Neuronal stem cell (in vitro differentiated cells): Measurements from ENCODE around the gene KRTAP6-2.

Experiments
- DNase-seq: peaks from one replicate; pipeline ENCODE4 v3.0.0-alpha.2; 2013; ENCODE audit warnings: low spot score
- H2AFZ ChIP-seq: one replicate; pipeline ENCODE4 v1.6.1; 2013; ENCODE audit warnings: mild to moderate bottlenecking, low read length, inconsistent platforms
- H2AK5ac ChIP-seq: 2 replicates; pipeline ENCODE4 v1.6.1; 2013; ENCODE audit warnings: low read depth, mild to moderate bottlenecking, inconsistent platforms, low read length, moderate library complexity, mixed read lengths
- H2BK120ac ChIP-seq: 2 replicates; pipeline ENCODE4 v1.6.1; 2013; ENCODE audit warnings: low read depth, mild to moderate bottlenecking, inconsistent platforms, low read length, moderate library complexity, mixed read lengths
- H2BK12ac ChIP-seq: one replicate; pipeline ENCODE4 v1.6.1; 2013; ENCODE audit warnings: low read length, inconsistent platforms
- H2BK15ac ChIP-seq: 2 replicates; pipeline ENCODE4 v1.6.1; 2013; ENCODE audit warnings: mild to moderate bottlenecking, low read length, inconsistent platforms, mixed read lengths
- H2BK5ac ChIP-seq: one replicate; pipeline ENCODE4 v1.6.1; 2013; ENCODE audit warnings: inconsistent platforms, mild to moderate bottlenecking, low read length, moderate library complexity
- H3K14ac ChIP-seq: one replicate; pipeline ENCODE4 v1.6.1; 2013; ENCODE audit warnings: low read length, inconsistent platforms
- H3K18ac ChIP-seq: 2 replicates; pipeline ENCODE4 v1.6.1; 2013; ENCODE audit warnings: low read length, inconsistent platforms
- H3K23ac ChIP-seq: 2 replicates; pipeline ENCODE4 v1.6.1; 2013; ENCODE audit warnings: low read depth, mild to moderate bottlenecking, mixed read lengths, low read length, inconsistent platforms; ENCODE audit not compliant: poor library complexity
- H3K27ac ChIP-seq: replicated peaks from 3 replicates; pipeline ENCODE4 v1.5.1; 2013; ENCODE audit warnings: low read length, inconsistent platforms
- H3K27me3 ChIP-seq, 3 experiments: 2 replicates each; pipeline ENCODE4 v1.6.1; 2013; ENCODE audit warnings: low read length in 3 of 3, mild to moderate bottlenecking in 2 of 3, inconsistent platforms in 1 of 3, low read depth in 1 of 3, mixed read lengths in 1 of 3, moderate library complexity in 1 of 3; ENCODE audit not compliant: control insufficient read depth in 3 of 3, insufficient read depth in 3 of 3
- H3K36me3 ChIP-seq, 2 donors: replicated peaks in 1 of 2; 2 replicates each; pipeline ENCODE4 v1.6.1; 2013; ENCODE audit warnings: low read length in 2 of 2; ENCODE audit not compliant: control insufficient read depth in 2 of 2, insufficient read depth in 2 of 2
- H3K4ac ChIP-seq: 2 replicates; pipeline ENCODE4 v1.6.1; 2013; ENCODE audit warnings: inconsistent platforms, mild to moderate bottlenecking, low read length, moderate library complexity
- H3K4me1 ChIP-seq, 2 donors: 1 replicate in 1 of 2; 2 replicates in 1 of 2; pipeline ENCODE4 v1.6.1; 2013; ENCODE audit warnings: low read length in 2 of 2, low read depth in 1 of 2; ENCODE audit not compliant: control insufficient read depth in 2 of 2, insufficient read depth in 1 of 2
- H3K4me2 ChIP-seq: one replicate; pipeline ENCODE4 v1.6.1; 2013; ENCODE audit warnings: mild to moderate bottlenecking, low read length, inconsistent platforms; ENCODE audit not compliant: insufficient read depth, poor library complexity, severe bottlenecking
- H3K4me3 ChIP-seq, 2 donors: 2 replicates each; pipeline ENCODE4 v1.5.1; 2013; ENCODE audit warnings: low read length in 2 of 2, mild to moderate bottlenecking in 2 of 2, inconsistent platforms in 1 of 2, moderate library complexity in 1 of 2
- H3K79me1 ChIP-seq: one replicate; pipeline ENCODE4 v1.6.1; 2013; ENCODE audit warnings: low read depth, mild to moderate bottlenecking, inconsistent platforms, low read length, moderate library complexity
- H3K9ac ChIP-seq: one replicate; pipeline ENCODE4 v1.6.1; 2013; ENCODE audit warnings: mild to moderate bottlenecking, low read depth, low read length, inconsistent platforms; ENCODE audit not compliant: poor library complexity
- H3K9me3 ChIP-seq, 2 donors: replicated peaks in 1 of 2; 2 replicates each; pipeline versions ENCODE3 to v1.6.1; 2013; ENCODE audit warnings: low read length in 2 of 2, mild to moderate bottlenecking in 2 of 2, inconsistent platforms in 1 of 2, low read depth in 1 of 2, mixed read lengths in 1 of 2, moderate library complexity in 1 of 2; ENCODE audit not compliant: control insufficient read depth in 2 of 2, insufficient read depth in 1 of 2
- H4K8ac ChIP-seq: one replicate; pipeline ENCODE4 v1.6.1; 2013; ENCODE audit warnings: low read depth, mild to moderate bottlenecking, inconsistent platforms, low read length, moderate library complexity
- H4K91ac ChIP-seq: one replicate; pipeline ENCODE4 v1.6.1; 2013; ENCODE audit warnings: low read length, low read depth, mild to moderate bottlenecking, inconsistent platforms; ENCODE audit not compliant: poor library complexity
- WGBS, 2 donors: extraction: QIAGEN DNeasy Blood & Tissue Kit; methylation state at CpG; one replicate each; pipeline ENCODE4 v1.1.7; 2013; ENCODE audit warnings: missing lambda C conversion rate in 2 of 2, mixed read lengths in 1 of 2; ENCODE audit not compliant: insufficient read length in 2 of 2, insufficient replicate concordance in 1 of 2; ENCODE audit errors: extremely low coverage in 2 of 2; 5-methylcytosine and 5-hydroxymethylcytosine counted together

KRTAP6-2 gene

DNA sequence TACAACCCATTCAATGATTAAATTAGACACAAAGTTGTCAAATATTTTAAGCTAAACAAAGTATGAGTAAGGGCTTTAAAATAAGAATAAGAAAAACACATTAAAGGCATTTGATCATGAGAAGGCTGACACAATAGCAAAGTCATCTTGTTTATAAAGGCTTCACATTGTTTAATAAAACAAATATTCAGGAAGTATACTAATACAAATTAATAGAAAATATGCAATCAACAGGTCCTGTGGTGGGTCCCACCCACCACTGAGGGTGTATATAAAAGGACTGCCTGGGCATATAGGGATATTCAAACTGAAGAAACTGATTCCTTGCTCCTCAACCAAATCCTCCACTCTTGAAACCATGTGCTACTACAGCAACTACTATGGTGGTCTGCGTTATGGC, 36.2 kb upstream of the KRTAP6-2 start, which contains the start of gene KRTAP20-2:
Gene KRTAP20-2 (plus strand): TSS at position 301 of the 400 bp plus-strand sequence. CDS start 58 bp downstream, at position 359.
- H2BK5ac ChIP-seq, result no peak within 1 kb of the TSS
- H3K27me3 ChIP-seq, result no peaks in the 10 kb centered on the region
- H3K27ac ChIP-seq, result no peak within 1 kb of the TSS
- H3K23ac ChIP-seq, result no peak within 1 kb of the TSS
- H2AFZ ChIP-seq, result no peak within 1 kb of the TSS
- WGBS, 2 donors, result no CpG with 5 or more reads among the region's 1 CpG
- no peak within 1 kb of the TSS for H4K91ac ChIP-seq
- no peaks in the 10 kb centered on the region for H3K4me1 ChIP-seq
- H3K36me3 ChIP-seq, result no peaks in the 10 kb centered on the region
- H3K9ac ChIP-seq, result no peak within 1 kb of the TSS
- H3K14ac ChIP-seq, result no peak within 1 kb of the TSS
- H3K18ac ChIP-seq, result no peak within 1 kb of the TSS
- no peaks in the 10 kb centered on the region for H3K79me1 ChIP-seq
- no peak within 1 kb of the TSS for H2BK12ac ChIP-seq
- H3K4ac ChIP-seq, result no peak within 1 kb of the TSS
- no peak within 1 kb of the TSS for H2BK15ac ChIP-seq
- no peak within 1 kb of the TSS for H3K4me3 ChIP-seq
- DNase-seq, result no peak
- H2AK5ac ChIP-seq, result no peak within 1 kb of the TSS
- no peak within 1 kb of the TSS for H2BK120ac ChIP-seq
- H3K4me2 ChIP-seq, result no peak within 1 kb of the TSS
- H3K9me3 ChIP-seq, result no peaks in the 10 kb centered on the region
- no peak within 1 kb of the TSS for H4K8ac ChIP-seq

DNA sequence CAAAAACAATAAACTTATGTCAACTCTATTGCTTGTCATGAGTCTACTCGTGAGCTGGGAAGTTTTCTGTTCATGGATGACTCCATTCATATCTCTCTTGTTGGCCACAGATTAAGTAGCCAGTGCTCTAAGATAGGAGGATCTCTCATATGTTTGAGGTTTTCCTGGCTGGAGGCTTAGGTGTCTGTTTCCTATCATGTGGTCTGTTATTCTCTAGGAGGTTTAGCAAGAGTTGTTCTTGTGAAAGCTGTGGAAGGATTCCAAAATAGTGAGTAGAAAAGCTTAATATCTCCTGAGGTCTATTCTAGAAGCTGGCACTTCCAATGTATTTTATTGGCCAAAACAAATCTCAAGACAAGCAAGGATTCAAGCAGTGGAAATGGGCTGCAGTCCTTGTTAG, 30.5 kb upstream of the KRTAP6-2 start:
- H3K4me2 ChIP-seq, result no peak overlapping the region
- no peak overlapping the region for H2BK12ac ChIP-seq
- no CpG with 5 or more reads among the region's 1 CpG for WGBS, 2 donors
- H3K36me3 ChIP-seq, result no peaks in the 10 kb centered on the region
- no peak overlapping the region for H4K8ac ChIP-seq
- no peak for DNase-seq
- H3K27ac ChIP-seq, result no peak overlapping the region
- no peak overlapping the region for H2BK120ac ChIP-seq
- H4K91ac ChIP-seq, result no peak overlapping the region
- peaks cover 0 to 2% of the 10 kb centered on the region in 2 donors for H3K9me3 ChIP-seq
- H3K18ac ChIP-seq, result no peak overlapping the region
- no peak overlapping the region for H3K14ac ChIP-seq
- no peaks in the 10 kb centered on the region for H3K4me1 ChIP-seq
- H3K4me3 ChIP-seq, result no peak overlapping the region
- no peak overlapping the region for H2AFZ ChIP-seq
- H2AK5ac ChIP-seq, result no peak overlapping the region
- H3K4ac ChIP-seq, result no peak overlapping the region
- no peaks in the 10 kb centered on the region for H3K79me1 ChIP-seq
- H2BK5ac ChIP-seq, result no peak overlapping the region
- no peaks in the 10 kb centered on the region for H3K27me3 ChIP-seq
- H3K9ac ChIP-seq, result no peak overlapping the region
- H3K23ac ChIP-seq, result no peak overlapping the region
- no peak overlapping the region for H2BK15ac ChIP-seq

DNA sequence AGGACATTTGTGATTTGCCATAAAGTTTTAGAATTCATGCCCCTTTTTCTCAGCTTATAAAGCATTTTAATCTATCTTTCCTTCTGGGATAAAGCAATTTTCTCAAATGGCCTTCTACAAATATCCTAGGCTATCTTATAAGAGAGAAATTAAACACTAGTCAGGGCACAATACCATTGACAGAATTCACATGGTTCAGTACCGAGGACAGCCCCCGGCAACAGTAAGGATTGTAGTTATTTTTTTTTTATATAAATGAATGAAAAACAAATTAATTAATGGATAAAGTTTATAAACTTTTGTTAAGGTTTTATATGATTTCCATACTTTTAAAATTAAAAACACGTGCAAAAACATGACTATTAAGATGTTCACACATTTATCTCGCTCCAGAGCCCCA, 29.4 kb upstream of the KRTAP6-2 start:
- no peak overlapping the region for H2BK15ac ChIP-seq
- no peak overlapping the region for H3K18ac ChIP-seq
- H3K79me1 ChIP-seq, result no peaks in the 10 kb centered on the region
- no peak overlapping the region for H4K8ac ChIP-seq
- no peak overlapping the region for H3K14ac ChIP-seq
- no peak overlapping the region for H3K27ac ChIP-seq
- H3K36me3 ChIP-seq, result no peaks in the 10 kb centered on the region
- no peaks in the 10 kb centered on the region for H3K27me3 ChIP-seq
- no peak overlapping the region for H2BK120ac ChIP-seq
- H2BK12ac ChIP-seq, result no peak overlapping the region
- H3K4me1 ChIP-seq, result no peaks in the 10 kb centered on the region
- H3K4ac ChIP-seq, result no peak overlapping the region
- WGBS, 2 donors, result no CpG with 5 or more reads among the region's 4 CpGs
- H3K4me2 ChIP-seq, result no peak overlapping the region
- H2AFZ ChIP-seq, result no peak overlapping the region
- H2AK5ac ChIP-seq, result no peak overlapping the region
- H2BK5ac ChIP-seq, result no peak overlapping the region
- H3K9ac ChIP-seq, result no peak overlapping the region
- no peak overlapping the region for H4K91ac ChIP-seq
- no peak overlapping the region for H3K4me3 ChIP-seq
- H3K9me3 ChIP-seq, result peaks cover 0 to 2% of the 10 kb centered on the region in 2 donors
- DNase-seq, result no peak
- H3K23ac ChIP-seq, result no peak overlapping the region

DNA sequence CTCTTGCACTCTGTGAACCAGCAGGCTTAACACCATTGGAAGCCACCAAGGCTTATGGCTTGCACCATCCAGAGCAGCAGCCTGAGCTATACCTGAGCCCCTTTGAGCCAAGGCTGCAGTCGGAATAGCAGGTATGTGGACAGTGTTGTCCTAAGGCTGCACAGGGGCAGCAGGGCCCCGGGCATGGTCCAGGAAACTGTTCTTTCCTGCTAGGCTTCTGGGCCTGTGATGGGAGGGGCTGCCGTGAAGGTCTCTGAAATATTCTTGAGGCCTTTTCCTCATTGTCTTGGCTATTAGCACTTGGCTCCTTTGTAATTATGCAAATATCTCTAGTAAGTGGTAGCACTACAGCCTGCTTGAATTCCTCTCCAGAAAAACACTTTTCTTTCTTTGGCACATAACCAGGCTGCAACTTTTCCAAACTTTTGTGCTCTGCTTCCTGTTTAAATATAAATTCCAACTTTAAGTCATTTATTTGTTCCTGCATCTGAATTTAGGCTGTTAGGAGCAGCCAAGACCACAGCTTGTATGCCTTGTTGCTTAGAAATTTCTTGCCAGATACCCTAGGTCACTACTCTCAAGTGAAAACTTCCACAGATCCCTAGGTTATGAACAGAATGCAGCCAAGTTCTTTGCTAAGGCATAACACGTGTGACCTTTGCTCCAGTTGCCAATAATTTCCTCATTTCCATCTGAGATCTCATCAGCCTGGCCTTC, 26.9 kb upstream of the KRTAP6-2 start:
- Histone ChIP-seq H3K14ac (no peak overlapping the region), H3K4me3 (no peak overlapping the region), H2AFZ (no peak overlapping the region), H2BK5ac (no peak overlapping the region), H3K18ac (no peak overlapping the region), H3K27ac (no peak overlapping the region), H3K79me1 (no peaks in the 10 kb centered on the region), H3K36me3 (no peaks in the 10 kb centered on the region), H3K4me1 (no peaks in the 10 kb centered on the region), H3K4me2 (no peak overlapping the region), H2BK12ac (no peak overlapping the region), H4K8ac (no peak overlapping the region), H3K9ac (no peak overlapping the region), H2BK120ac (no peak overlapping the region), H4K91ac (no peak overlapping the region), H3K4ac (no peak overlapping the region), H3K23ac (no peak overlapping the region), H2BK15ac (no peak overlapping the region), H3K9me3 (peaks cover 0 to 2% of the 10 kb centered on the region in 2 donors), H2AK5ac (no peak overlapping the region), H3K27me3 (no peaks in the 10 kb centered on the region)
- no peak for DNase-seq
- no CpG with 5 or more reads among the region's 4 CpGs for WGBS, 2 donors
